Right lobe of liver (tissue), 4 donors: Measurements from ENCODE around the gene GCNT4.

Experiments used
- CTCF ChIP-seq, 4 donors: fragments of 200-600 bp in 3 of 4; fragments of 450-650 bp in 1 of 4; IDR thresholded peaks; one replicate each; pipeline versions ENCODE4 v1.5.1 to v1.8.0; 2016 to 2022; ENCODE audit warnings: antibody characterized with exemption in 4 of 4, mild to moderate bottlenecking in 2 of 4
- POLR2A ChIP-seq: fragments of 450-650 bp; IDR thresholded peaks from one replicate; pipeline ENCODE4 v1.6.1; 2017; ENCODE audit warnings: antibody characterized with exemption, mild to moderate bottlenecking
- donor health status: DM: no; HTN: no; CAD: no.
- donor health status: DM: no; HTN: no; CAD: no.
- donor health status: DM: no; HTN: yes; CAD: no.

GRCh38 chr5:75012748-75013147, 39.6 kb downstream of the GCNT4 start:
- TF ChIP-seq CTCF (IDR thresholded peaks at IDR 0.05) (no peak), POLR2A (no peak)
